Stimulated activated CD8-positive, alpha-beta memory T cell treated with anti-CD3 and anti-CD28 coated beads, Interleukin-15, amount 100 ng/mL, for 48 hours (primary cell): ENCODE data around the gene TENM3.

Experiments
- DNase-seq, 2 donors: peaks; one replicate each; pipeline ENCODE4 v3.0.0-alpha.2; 2020; ENCODE audit warnings: low read depth in 2 of 2

Gene TENM3

DNA sequence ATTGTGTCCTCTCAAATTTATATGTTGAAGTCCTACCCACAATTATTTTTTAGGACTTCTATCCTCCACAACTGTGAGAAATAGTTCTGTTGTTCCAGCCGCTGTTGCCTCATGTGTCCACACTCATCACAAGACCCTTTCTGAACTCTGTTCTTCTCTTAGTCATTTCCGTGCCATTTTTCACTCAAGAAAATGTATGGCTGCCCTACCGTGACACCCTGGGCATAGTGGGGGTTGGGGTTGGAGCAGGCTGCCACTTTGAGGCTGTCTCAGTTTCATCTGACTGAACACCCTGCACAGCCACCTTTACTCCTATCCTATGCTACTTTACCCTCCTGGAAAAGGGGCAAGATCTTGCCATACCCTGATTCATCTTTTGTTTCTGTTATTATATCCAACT lies 319.1 kb downstream of the TENM3 start:
- no peak for DNase-seq

DNA sequence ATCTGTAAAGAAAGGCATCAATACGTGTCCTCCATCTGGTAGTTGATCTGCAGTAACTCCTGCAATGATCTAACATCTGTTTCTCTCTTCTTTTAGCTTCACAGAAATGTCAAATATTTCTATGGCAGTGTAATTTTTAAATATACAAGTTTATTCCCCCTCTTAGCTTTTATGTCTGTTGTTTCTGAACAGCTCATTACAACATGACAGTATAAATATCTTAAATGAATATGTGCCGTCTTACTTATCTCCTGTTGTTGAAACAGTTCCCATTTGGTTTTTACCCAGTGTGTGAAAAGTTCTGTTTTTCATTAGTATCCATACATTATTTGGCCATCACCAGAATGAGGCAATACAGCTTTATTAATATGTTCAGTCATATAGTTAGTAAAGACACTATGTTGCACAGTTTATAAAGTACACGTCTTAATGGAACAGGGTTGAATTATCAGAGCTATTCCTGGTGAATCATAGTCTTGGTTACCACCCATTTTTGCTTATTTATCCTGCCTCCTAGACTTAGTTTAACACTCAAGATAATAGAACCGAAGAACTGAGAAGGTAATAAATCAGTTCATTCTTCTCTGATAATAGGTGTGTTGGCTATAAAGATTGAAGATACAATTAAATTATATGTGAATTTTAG lies 321.6 kb downstream of the TENM3 start:
- no peak for DNase-seq

DNA sequence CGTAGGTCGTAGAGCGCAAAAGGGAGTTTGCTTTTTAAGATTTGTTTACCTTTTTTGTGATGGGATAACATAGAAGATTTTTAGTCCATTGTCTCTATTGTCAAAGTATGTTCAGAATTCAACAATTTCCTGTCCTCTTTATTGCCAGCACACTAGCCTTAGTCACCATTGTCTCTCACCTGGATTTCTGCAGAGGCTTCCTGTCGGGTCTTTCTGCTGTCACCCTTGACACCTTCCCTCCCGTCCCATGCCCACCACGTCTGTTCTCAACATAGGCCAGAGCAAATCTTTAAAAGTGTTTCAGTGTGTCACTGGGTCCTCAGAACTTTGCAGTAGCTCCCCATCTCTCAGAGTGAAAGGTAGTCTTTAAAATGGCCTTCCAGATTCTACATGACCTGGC lies 323.9 kb downstream of the TENM3 start:
- DNase-seq: no peak

DNA sequence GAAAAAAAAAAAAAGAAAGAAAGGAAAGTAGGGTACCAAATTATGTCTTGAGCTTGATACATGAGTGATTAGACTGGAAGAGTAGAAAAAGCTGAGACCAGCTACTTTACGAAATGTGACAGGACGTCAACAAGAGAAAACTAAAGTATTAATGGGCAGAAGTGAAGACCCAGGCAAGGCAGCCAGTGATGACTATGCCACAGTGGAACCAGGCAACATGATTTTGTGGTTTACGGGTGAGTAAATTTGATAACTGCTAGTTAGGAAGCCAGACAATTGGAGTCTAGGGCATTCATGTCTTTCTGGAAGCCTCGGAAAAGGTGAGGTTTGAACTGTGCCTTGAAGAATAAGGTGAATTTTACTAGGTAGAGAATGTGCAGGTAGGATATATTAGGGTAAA lies 326.4 kb downstream of the TENM3 start:
- no peak for DNase-seq

DNA sequence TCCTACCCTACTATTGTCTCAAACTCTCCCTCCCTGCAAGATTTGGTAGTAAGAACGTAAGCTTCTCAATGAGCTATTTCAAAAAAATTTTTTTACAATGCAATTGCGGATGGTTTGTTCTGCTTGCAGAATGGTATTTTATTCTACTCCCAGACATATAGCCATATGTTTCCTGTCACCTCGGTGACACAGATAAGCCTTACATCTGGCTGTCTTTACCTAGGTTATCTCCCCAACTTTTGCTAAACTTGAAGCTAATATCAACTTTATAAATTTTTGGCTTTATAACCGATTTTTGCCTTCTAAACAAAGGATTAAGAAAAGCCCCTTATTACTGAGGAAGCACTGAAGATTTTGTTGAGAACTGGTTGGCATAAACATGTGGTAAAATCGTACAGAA lies 331.5 kb downstream of the TENM3 start:
- DNase-seq: no peak

DNA sequence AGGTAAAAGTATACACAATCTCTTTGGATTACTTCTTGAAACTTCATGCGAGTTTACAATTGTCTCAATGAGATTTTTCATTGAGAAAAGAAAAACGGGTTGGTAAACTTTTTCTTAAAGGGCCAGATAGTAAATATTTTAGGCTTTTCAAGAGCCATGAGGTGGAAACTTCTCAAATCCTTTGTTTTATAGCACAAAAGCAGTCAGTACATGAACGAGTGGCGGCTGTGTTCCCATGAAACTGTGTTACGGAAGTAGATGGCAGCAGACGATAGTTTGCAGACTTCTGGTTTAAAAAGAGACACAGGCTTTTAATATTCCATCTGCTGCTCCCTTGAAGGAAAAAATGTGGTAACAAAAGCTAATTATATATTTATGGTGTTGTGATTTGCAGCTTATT lies 332.0 kb downstream of the TENM3 start:
- DNase-seq: no peak

DNA sequence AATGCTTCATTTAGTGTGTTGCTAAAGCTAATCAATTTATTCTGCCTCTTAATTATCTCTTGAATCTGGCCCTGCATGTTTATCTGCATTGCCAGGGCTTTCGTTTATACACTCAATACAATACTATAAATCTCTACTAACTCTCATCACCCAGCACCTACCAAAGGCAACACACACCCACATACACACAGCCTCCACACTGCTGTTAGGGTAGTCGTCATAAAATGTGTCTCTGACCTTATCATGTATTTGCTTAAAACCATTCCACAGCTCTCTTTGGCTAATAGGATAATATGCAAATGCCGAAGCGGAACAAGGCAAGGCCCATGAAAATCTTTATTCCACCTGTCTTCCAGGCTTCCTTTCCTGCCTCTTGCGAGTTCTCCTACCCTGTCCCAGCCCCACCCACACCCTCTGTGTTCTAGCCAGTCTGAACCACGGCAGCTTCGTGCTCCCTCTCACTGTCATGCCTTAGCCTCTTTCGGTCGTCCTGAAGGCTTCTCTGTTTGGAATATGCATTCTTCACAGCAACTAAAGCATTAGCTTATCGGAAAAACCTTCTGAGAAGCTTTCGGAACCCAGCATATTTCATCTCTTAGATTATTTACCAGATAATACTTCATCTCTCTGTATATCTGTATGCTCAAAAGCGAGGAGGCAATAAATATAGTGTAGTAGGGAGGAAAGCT lies 333.5 kb downstream of the TENM3 start:
- DNase-seq: no peak

DNA sequence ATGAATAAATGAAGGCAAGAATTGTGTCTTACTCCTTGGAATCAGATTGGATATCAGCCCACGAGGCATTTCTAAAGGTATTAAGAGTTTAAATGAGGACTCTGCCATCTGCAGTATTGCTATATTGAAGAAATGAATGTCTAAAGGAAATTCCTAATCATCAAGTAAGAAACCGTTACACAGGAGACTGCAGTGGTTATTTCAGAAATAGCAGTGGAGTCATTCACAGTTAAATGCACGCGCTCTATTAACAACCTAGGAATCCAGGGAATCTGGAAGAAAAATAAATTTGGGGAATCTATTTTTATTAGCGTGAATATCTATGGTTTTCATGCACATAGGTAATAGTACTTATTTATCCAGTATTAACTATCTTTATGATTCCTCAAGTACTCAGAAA lies 334.2 kb downstream of the TENM3 start:
- no peak for DNase-seq

DNA sequence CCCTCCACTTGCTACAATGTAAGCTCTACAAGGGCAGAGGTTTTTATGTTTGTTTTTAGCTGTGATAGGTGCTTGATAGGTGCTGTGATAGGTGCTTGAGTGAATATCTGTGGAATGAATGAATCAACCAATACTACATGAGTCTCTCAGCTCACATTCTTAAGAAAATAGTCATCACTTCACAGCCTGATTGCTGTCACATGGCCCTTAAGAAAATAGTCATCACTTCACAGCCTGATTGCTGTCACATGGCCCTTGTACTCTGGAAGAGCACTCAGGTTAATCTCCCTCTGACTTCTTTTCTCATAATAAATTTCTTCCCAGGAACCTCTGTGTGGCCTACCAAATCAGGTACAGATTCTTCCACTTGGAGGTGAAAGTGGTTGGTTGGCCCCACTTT lies 335.2 kb downstream of the TENM3 start:
- no peak for DNase-seq

DNA sequence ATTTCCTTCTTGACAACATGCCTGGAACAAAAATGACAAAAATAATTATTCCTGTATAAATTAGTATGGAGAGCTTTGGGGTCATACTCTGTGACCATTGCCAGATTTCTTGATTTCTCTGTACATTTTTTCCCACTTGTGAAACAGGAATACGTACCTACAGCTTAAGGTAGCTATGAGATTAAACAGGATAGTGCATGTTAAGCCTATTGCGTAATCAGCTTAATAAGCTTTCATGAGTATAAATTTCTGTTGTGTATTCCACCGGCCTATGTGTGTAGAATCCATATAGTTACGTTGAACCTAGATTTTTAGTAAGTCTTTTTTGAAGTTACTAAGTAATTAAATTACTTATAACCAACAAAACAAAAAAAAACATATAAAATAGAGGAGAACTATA lies 339.0 kb downstream of the TENM3 start:
- DNase-seq: no peak

DNA sequence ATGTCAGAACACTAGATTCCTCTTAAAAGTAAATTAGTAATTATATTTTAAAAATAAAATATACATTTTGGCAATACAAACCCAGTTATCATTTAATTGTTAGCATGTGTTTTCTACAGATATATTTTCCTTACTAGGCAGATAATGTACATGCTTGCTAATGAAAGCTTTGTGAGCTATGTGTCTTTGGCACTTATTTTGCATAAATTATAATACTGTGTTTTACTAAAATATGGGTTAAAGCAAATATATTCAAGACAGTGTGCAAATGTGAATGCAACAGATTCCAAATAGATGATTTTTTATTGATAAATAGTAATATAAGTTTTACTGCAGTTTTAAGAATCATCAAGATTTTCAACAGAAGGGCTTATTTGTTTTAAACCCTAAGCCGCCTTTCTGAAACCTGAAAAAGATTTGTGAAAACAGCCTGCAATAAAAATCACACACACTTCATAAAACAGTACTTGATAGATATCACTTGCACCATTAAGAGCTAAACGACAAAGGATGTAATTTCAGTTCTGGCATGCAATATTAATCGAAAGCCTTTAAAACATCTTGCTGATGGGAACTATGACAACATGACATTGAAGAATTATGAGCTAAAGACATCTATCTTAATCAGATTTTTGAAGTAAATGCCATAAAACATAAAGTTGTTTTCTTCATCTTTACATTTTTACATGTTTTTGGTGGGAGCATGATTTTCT lies 340.7 kb downstream of the TENM3 start:
- no peak for DNase-seq

DNA sequence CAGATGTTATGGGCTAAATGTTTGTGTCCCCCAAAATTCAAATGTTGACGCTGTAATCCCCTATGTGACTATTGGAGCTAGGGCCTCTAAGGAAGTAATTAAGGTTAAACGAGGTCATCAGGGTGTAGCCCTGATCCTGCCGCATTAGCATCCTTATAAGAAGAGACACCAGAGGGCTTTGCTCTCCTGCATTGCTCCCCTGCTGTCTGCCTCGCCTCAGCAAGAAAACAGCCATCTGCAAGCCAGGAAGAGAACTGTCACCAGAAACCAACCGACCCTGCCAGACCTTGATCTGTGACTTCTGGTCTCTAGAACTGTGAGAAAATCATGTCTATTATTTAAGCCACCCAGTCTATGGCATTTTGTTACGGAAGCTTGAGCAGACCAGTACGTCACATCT lies 342.1 kb downstream of the TENM3 start:
- no peak for DNase-seq

DNA sequence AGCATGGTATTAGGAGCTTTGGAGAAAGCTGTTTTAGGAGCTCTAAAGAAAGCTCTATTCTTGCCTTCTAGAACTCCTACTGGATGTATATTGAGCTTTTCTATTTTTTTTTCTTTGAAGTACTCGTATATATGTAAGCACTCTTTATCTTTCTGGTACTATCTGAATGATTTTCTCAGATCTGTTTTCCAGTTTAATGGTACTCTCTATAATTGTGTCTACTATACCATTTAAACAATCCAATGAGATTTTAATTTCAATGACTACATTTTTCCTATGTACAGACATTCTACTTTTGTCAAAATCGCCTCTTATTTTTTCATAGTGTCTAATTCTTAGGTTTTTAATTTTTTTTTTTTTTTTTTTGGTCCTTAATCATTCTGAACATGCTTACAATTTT lies 345.9 kb downstream of the TENM3 start:
- no peak for DNase-seq

DNA sequence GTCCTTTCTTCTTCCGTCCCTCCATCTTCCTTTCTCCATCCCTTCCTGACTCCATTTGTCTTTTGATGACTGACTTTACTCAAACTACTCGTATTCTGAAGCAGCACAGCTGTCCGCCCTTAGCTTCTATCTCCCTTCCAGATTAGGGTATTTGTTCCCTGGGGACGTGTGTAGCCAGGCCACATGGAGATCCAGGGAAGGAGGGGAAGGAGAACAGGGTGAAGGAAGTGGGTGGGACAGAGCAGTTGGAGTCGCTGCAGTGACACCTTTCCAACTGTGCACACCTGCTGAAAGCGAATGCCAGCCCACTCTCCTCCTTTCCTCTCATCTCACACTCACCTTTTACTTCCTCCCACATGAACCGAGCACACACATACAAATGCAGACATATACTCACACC lies 350.2 kb downstream of the TENM3 start:
- DNase-seq: no peak

DNA sequence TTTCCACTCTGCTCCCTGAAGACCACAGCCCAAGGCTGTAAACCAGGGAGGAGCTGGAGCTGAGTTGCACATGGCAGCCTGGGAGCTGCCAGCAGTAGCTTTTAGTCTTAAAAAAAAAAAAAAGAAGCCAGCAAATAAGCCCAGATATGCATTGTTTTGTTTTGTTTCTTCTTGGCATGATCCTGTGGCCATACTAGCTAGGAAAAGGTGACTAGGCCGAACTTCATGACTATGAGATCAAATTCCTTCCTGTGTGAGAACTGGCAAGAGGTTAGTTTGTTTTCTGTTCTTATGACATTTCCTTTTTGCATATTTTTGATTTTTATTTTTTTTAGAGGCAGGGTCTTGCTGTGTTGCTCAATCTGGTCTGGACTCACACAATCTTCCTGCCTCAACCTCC lies 350.7 kb downstream of the TENM3 start:
- DNase-seq: no peak

DNA sequence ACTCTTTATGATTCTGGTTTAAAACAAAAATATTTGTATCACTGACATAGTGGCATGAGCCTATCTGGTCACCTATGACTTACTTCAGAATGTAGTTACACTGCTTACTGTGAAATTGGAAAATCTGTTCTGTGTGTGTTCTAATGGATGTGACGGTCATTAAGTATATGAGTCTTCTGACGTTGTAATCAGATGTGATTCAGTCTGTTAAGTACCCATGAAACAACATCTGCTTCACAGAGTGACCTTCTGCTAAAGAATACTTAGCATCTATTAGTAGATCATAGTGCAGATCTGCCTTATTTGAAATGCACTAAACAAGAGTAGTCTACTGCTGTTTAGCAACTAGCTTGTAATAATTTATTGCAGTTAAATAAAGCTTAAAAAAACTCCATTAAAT lies 356.9 kb downstream of the TENM3 start:
- no peak for DNase-seq

DNA sequence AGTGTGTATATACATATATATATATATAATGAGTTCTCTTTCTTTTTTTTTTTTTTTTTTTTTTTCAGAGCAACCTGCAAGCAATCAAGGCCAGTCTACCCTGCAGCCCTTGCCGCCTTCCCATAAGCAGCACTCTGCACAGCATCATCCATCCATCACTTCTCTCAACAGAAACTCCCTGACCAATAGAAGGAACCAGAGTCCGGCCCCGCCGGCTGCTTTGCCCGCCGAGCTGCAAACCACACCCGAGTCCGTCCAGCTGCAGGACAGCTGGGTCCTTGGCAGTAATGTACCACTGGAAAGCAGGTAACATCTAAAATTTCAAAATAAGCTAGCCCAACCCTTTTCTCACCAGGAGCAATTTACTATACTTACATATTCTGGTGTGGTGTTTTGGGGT lies 357.7 kb downstream of the TENM3 start:
- DNase-seq: no peak

DNA sequence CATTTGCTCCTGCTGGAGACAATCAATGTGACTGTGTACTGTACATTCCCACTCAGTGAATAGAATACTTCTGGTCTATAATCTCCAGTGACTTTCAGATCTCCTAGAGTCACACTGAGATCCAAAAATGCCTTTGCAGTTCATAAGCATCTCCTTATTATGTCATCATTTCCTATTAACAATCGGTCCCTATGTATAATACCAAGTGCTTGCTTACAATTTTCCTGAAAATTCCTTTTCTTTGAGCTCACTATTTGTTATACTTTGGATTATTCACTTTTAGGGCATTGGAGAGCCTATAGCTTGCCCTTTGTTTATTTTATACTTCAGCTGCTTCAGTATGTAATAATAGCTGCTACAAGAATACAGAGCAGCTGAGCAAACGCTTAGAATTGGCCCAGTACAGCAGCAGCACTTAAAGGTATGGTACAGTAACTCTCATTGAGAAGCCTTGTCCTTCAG lies 361.0 kb downstream of the TENM3 start:
- DNase-seq: no peak

DNA sequence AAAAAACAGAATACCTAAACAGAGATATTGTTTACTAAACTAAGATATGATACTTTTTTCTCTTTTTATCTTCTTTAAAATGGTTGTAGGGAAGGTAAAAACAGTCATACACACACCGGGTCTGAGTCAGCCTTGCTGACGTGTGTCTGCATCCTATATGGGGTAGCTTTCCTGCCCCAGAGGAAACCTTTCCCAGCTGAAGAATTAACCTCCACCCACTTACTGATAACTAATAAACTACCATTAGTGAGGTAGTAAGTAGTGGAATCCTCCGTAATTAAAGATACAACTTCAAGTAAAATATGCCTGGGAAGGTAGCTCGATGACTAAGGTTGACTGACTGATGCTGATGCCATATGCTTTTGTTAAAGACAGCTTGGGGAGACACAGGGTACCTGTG lies 361.8 kb downstream of the TENM3 start:
- DNase-seq: no peak

DNA sequence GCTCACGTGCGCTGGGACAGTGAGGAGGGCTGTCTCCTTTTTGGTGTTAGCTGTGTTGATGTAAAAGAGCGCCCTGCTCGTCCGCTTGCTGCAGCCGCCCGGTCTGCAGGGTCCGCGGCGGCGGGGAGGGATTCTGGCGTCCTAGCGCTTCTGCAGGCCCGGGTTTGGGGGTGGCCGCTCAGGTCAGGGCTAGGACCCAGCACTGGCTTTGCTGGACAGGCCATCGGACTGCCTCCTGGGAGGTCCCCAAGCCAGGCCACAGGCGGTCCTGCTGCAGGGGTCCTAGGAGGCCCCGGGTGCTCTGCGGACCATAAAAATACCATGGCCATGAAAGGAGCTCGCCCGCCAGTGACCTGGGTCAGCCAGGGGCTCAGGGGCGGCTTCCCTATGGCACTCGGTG lies 365.3 kb downstream of the TENM3 start:
- no peak for DNase-seq

DNA sequence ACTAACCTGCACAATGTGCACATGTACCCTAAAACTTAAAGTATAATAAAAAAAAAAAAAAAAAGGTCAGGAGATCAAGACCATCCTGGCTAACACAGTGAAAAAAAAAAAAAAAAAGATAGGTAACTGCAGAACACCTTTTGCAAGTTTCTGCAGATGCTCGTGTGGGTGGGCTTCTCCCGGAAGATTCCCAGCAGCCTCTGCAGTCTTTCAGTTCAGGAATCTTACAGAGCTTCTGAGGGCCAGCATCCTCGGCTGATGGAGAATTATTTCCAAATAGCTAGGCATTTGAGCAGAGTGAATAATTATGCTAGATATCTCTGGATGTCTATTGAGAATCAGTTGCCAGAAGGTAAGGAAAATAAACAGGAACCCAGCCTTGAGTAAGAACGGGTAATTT lies 373.3 kb downstream of the TENM3 start:
- no peak for DNase-seq

DNA sequence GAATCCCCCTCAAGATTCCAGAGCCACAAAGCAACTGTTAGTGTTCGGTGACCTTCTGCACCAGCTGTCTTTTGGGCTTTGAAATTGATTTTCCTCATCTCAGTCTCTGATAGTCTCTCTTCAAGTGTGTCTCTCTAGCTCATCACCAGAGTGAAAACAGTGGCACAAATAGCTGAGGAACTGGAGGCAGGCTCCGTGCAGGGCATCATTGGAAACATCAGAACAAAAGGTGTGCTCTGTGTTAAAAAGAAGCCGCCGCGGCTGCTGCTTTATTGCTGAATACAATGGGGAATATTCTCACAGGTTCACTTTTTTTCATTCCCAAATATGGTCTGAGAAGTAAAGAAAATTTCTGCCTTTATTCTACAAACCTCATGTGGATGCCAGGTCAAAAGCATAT lies 376.5 kb downstream of the TENM3 start:
- DNase-seq: no peak
